ENCODE data around the gene TBX10. TPM values are rescaled to one million over a fixed set of nuclear protein-coding genes. Genes with fewer than 3 reads are reported as not detected.

TBX10 gene
- total and polyA plus RNA-seq, 7 donors, result 0.01 TPM; not detected in 6

DNA sequence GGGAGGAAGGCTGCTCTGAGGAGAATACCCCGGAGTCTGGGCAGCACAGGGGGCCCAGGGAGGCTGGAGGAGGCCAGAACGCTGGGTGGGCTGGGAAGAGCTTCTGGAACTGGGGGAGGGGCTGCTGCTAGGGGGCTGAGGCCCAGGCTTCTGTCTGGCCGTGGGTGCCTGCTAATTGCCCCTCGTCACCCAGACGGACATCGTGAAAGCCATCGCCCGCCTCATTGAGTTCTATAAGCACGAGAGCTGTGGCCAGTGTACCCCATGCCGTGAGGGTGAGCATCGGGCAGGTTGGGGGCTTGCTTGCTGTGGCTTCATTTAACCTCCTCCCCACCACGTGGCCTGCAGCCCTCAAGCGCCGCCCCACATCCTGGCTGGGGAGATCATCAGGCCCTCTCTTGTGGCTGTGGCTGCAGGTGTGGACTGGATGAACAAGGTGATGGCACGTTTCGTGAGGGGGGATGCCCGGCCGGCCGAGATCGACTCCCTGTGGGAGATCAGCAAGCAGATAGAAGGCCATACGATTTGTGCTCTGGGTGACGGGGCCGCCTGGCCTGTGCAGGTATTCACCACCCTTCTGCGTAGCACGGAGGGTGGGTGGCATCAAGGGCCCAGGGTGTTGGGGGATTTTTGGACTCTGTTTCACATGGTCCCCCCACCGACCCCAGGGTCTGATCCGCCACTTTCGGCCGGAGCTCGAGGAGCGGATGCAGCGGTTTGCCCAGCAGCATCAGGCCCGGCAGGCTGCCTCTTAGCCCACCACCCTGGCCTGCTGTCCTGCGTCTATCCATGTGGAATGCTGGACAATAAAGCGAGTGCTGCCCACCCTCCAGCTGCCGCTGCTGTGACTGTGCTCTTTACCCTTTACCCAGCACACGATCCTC, 27.6 kb downstream of the TBX10 start:
- ATAC-seq (no peak), DNase-seq (no peak)
- peaks cover 0 to 8% (median 0%) of the 10 kb centered on the region in 3 donors for H3K27me3 ChIP-seq (ENCODE audit: insufficient read depth in 3 of 3, low read length in 2 of 3)
- peaks cover 14 to 56% of the 10 kb centered on the region in 2 donors for H3K36me3 ChIP-seq (ENCODE audit: insufficient read depth in 1 of 2, low read depth in 1 of 2)
- no peaks in the 10 kb centered on the region for H3K9me3 ChIP-seq
- peaks cover 16% of the 10 kb centered on the region for H3K4me1 ChIP-seq
- H3K27ac ChIP-seq, result no peak overlapping the region
- intact Hi-C loops (cut with DNase I), result no loop called here
- WGBS, 3 donors, result 85 to 87% (median 87%) methylated on average over 37 of the region's 37 CpGs
- TF ChIP-seq, protein P1, sequence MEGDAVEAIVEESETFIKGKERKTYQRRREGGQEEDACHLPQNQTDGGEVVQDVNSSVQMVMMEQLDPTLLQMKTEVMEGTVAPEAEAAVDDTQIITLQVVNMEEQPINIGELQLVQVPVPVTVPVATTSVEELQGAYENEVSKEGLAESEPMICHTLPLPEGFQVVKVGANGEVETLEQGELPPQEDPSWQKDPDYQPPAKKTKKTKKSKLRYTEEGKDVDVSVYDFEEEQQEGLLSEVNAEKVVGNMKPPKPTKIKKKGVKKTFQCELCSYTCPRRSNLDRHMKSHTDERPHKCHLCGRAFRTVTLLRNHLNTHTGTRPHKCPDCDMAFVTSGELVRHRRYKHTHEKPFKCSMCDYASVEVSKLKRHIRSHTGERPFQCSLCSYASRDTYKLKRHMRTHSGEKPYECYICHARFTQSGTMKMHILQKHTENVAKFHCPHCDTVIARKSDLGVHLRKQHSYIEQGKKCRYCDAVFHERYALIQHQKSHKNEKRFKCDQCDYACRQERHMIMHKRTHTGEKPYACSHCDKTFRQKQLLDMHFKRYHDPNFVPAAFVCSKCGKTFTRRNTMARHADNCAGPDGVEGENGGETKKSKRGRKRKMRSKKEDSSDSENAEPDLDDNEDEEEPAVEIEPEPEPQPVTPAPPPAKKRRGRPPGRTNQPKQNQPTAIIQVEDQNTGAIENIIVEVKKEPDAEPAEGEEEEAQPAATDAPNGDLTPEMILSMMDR (IDR thresholded peaks at IDR 0.05), result no peak
- H3K4me3 ChIP-seq, result no peak overlapping the region

DNA sequence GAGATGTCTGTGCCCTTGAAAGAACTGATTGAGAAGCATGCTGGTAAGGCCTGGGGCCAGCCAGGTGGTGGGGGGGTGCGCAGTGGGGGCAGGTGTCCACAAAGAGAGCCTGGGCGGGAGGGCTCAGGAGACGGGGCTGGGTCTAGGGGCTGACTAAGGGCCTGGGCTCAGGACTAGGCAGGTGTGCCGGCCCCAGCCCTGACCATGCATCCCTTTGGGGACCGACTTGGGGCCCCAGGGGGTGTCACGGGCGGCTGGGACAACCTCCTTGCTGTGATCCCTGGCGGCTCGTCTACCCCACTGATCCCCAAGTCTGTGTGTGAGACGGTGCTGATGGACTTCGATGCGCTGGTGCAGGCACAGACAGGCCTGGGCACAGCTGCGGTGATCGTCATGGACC, 28.4 kb downstream of the TBX10 start:
- peak in 1 of 2 donors; percentile 41 for DNase-seq
- Histone ChIP-seq H3K27me3 (ENCODE audit: insufficient read depth in 3 of 3, low read length in 2 of 3) (peaks cover 0 to 8% (median 0%) of the 10 kb centered on the region in 3 donors), H3K36me3 (ENCODE audit: insufficient read depth in 1 of 2, low read depth in 1 of 2) (peaks cover 14 to 56% of the 10 kb centered on the region in 2 donors), H3K4me1 (peaks cover 18% of the 10 kb centered on the region), H3K4me3 (no peak overlapping the region), H3K27ac (no peak overlapping the region), H3K9me3 (no peaks in the 10 kb centered on the region)
- intact Hi-C loops (cut with DNase I), result no loop called here
- 90 to 92% (median 91%) methylated on average over 13 to 14 of the region's 14 CpGs for whole genome bisulfite sequencing, 3 donors
- no peak for ATAC-seq
- TF ChIP-seq, protein P1 (IDR thresholded peaks at IDR 0.05), result no peak

DNA sequence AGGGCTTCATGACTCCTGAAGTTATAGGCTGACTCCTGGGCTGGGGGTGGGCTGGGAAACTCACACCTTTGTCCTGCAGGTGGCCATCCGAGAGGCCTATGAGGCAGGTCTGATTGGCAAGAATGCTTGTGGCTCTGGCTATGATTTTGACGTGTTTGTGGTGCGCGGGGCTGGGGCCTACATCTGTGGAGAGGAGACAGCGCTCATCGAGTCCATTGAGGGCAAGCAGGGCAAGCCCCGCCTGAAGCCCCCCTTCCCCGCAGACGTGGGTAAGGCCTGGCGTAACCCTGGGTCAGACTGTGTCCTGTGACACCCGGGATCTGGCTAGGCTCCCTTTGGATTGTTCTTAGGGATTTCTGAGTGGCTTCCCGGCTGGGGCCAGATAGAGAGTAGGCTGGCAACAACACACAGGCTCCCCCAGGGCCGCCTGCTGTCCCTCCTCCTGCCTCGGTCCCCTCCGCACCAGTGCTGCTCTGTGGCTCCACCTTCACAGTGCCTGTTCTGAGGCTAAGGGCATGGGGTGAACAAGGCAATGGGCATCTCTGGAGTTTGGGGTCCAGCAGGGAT, 29.2 kb downstream of the TBX10 start:
- intact Hi-C loops (cut with DNase I), result no loop called here
- TF ChIP-seq, protein P1 (IDR thresholded peaks at IDR 0.05), result no peak
- Histone ChIP-seq H3K36me3 (ENCODE audit: insufficient read depth in 1 of 2, low read depth in 1 of 2) (peaks cover 14 to 56% of the 10 kb centered on the region in 2 donors), H3K9me3 (no peaks in the 10 kb centered on the region), H3K4me3 (no peak overlapping the region), H3K27ac (no peak overlapping the region), H3K4me1 (peaks cover 26% of the 10 kb centered on the region), H3K27me3 (ENCODE audit: insufficient read depth in 3 of 3, low read length in 2 of 3) (peaks cover 0 to 2% (median 0%) of the 10 kb centered on the region in 3 donors)
- WGBS, 3 donors, result 70 to 87% (median 80%) methylated on average over 15 of the region's 15 CpGs
- peak in 1 of 2 donors; percentile 45 for DNase-seq
- no peak for ATAC-seq

DNA sequence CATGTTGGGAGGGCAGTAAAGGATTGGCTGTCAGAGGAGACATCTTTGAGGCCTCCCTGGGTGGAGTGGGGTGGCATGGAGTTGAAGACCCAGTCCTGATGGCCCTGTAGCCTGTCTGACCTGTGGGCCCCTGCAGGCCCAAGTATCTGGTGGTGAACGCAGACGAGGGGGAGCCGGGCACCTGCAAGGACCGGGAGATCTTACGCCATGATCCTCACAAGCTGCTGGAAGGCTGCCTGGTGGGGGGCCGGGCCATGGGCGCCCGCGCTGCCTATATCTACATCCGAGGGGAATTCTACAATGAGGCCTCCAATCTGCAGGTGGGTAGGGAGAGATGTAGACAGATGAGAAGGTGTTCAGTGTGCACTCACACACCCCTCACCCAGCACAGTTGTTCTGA, 30.2 kb downstream of the TBX10 start:
- Histone ChIP-seq H3K27ac (no peak overlapping the region), H3K36me3 (ENCODE audit: insufficient read depth in 1 of 2, low read depth in 1 of 2) (peaks cover 14 to 56% of the 10 kb centered on the region in 2 donors), H3K4me3 (no peak overlapping the region), H3K27me3 (ENCODE audit: insufficient read depth in 3 of 3, low read length in 2 of 3) (no peaks in the 10 kb centered on the region), H3K9me3 (no peaks in the 10 kb centered on the region), H3K4me1 (peaks cover 30% of the 10 kb centered on the region)
- ATAC-seq (no peak), DNase-seq (no peak)
- intact Hi-C loops (cut with DNase I), result loop anchor here in 1 of 2 donors (5.0 kb wide), 1 partner anchor 37 kb away; no protein-coding TSS in a partner anchor
- WGBS, 3 donors, result 82 to 91% (median 88%) methylated on average over 10 of the region's 10 CpGs
- TF ChIP-seq, protein P1 (IDR thresholded peaks at IDR 0.05), result no peak

Measured in psoas muscle (tissue), 8 donors.